GM13976 (cell line): Measurements from ENCODE around the gene ACTR2.
"Not testable (repeated sequence)": the region's sequence is repeated elsewhere in the genome, so short reads cannot be mapped to it uniquely, and the experiment has no call there.

ENCODE experiments used
- DNase-seq: peaks from one replicate; pipeline ENCODE4 v3.0.0; 2012; ENCODE audit warnings: low spot score
- in situ Hi-C: fragments of 300-500 bp; cut with MboI; formaldehyde crosslinking; loops from one replicate; pipeline ENCODE4 v1.12.0; 2022; ENCODE audit warnings: low sequenced_read_pairs, mixed read lengths, inconsistent platforms; ENCODE audit not compliant: unreplicated experiment
- TF ChIP-seq, protein P1 (sequence below): IDR thresholded peaks from 2 replicates; pipeline ENCODE4 v1.5.1; 2012; ENCODE audit warnings: borderline replicate concordance, mild to moderate bottlenecking; ENCODE audit not compliant: insufficient read depth; ENCODE audit errors: extremely low read depth, missing control alignments, control extremely low read depth

Gene ACTR2

GRCh38 chr2:65227456-65228262 lies at the start of gene ACTR2:
ACTR2 (plus strand) TSS chr2:65227831; CDS start chr2:65227910, 79 bp downstream.
- DNase-seq: peak; percentile 94
- TF ChIP-seq, protein P1, sequence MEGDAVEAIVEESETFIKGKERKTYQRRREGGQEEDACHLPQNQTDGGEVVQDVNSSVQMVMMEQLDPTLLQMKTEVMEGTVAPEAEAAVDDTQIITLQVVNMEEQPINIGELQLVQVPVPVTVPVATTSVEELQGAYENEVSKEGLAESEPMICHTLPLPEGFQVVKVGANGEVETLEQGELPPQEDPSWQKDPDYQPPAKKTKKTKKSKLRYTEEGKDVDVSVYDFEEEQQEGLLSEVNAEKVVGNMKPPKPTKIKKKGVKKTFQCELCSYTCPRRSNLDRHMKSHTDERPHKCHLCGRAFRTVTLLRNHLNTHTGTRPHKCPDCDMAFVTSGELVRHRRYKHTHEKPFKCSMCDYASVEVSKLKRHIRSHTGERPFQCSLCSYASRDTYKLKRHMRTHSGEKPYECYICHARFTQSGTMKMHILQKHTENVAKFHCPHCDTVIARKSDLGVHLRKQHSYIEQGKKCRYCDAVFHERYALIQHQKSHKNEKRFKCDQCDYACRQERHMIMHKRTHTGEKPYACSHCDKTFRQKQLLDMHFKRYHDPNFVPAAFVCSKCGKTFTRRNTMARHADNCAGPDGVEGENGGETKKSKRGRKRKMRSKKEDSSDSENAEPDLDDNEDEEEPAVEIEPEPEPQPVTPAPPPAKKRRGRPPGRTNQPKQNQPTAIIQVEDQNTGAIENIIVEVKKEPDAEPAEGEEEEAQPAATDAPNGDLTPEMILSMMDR: no peak
- in situ Hi-C loops: no loop called here

GRCh38 chr2:65182570-65182969 lies 45.1 kb upstream of the ACTR2 start:
- TF ChIP-seq, protein P1: no peak
- in situ Hi-C loops: no loop called here
- no peak for DNase-seq

GRCh38 chr2:65183406-65183805 lies 44.2 kb upstream of the ACTR2 start:
- in situ Hi-C loops, DNase-seq: not testable (repeated sequence)

DNA sequence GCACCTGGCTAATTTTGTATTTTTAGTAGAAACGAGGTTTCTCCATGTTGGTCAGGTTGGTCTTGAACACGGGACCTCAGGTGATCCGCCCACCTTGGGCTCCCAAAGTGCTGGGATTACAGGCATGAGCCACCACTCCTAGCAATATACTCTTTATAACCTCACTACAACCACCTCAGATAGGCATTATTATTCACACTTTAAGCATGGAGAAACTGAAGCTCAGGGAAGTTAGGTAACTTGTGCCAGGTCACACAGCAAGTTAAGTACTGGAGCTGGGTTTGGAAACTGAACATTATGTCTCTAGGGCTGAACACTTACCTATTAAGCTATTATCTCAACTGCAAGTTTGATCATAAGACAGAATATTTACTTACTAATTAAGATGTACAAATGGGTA lies 42.6 kb upstream of the ACTR2 start:
- TF ChIP-seq, protein P1: no peak
- in situ Hi-C loops: no loop called here
- no peak for DNase-seq

DNA sequence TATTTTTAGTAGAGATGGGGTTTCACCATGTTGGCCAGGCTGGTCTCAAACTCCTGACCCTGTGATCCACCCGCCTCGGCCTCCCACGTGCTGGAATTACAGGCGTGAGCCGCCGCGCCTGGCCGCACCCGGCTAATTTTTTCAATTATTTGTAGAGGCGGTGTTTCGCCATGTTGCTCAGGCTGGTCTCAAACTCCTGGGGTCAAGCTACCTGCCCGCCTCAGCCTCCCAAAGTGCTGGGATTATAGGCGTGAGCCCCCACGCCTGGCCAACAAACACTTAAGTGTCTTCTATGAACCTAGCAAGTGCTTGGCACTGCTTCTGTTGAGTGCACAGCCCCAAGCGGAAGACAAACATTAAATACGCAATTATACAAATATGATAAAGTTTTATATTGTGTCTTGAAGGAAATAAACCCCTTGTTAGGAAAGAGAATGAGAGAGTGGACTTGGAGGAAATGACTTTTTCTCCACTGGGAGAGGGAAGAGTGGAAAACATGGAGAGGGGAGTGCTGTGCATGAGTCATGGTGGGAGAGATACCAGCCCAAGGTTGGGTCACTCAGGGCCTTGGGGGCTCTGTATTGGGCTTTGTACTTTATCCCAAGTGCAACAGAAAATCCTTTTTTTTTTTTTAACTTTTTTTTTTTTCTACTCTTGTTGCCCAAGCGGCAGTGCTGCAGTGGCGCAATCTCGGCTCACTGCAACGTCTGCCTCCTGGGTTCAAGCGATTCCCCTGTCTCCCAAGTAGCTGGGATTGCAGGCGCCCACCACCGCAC lies 41.4 kb upstream of the ACTR2 start:
- TF ChIP-seq, protein P1: no peak
- DNase-seq: no peak
- in situ Hi-C loops: no loop called here

GRCh38 chr2:65186872-65187851 lies 40.5 kb upstream of the ACTR2 start:
- in situ Hi-C loops: no loop called here
- DNase-seq: peak; percentile 86

More at GRCh38 chr2:65186872-65187851, 40.5 kb upstream of the ACTR2 start:
- TF ChIP-seq, protein P1: peak; percentile 69
